DOHH2 (cell line): ENCODE measurements around the gene AFDN.

Source experiments
- H3F3A ChIP-seq: fragments of 200-600 bp; sonication (generic), shearing (Covaris generic); 2 replicates; pipeline ENCODE4 v1.6.0; 2016; ENCODE audit warnings: antibody characterized with exemption, mild to moderate bottlenecking; ENCODE audit not compliant: control insufficient read depth, insufficient read depth
- H3K27ac ChIP-seq: fragments of 200-600 bp; sonication (generic); 2 replicates; pipeline ENCODE4 v1.5.1; 2014; ENCODE audit warnings: low read depth, mild to moderate bottlenecking, low read length, moderate library complexity
- H3K27me3 ChIP-seq: fragments of 200-600 bp; sonication (generic); 2 replicates; pipeline ENCODE4 v1.6.1; 2014; ENCODE audit warnings: mild to moderate bottlenecking, low read length, mixed read lengths; ENCODE audit not compliant: control insufficient read depth
- H3K36me3 ChIP-seq: fragments of 200-600 bp; sonication (generic); 2 replicates; pipeline ENCODE4 v1.6.1; 2014; ENCODE audit warnings: mild to moderate bottlenecking, low read length, moderate library complexity, mixed read lengths; ENCODE audit not compliant: control insufficient read depth
- H3K4me1 ChIP-seq: fragments of 200-600 bp; sonication (generic); 2 replicates; pipeline ENCODE4 v1.6.1; 2014; ENCODE audit warnings: mild to moderate bottlenecking, low read length, mixed read lengths; ENCODE audit not compliant: control insufficient read depth
- H3K4me2 ChIP-seq: fragments of 200-600 bp; sonication (generic); 2 replicates; pipeline ENCODE4 v1.6.0; 2014; ENCODE audit warnings: mild to moderate bottlenecking, low read length, moderate library complexity
- H3K4me3 ChIP-seq: fragments of 200-600 bp; sonication (generic); 2 replicates; pipeline ENCODE4 v1.5.1; 2014; ENCODE audit warnings: mild to moderate bottlenecking, low read length, mixed read lengths
- H3K79me2 ChIP-seq: fragments of 200-600 bp; sonication (generic); 2 replicates; pipeline ENCODE4 v1.6.1; 2014; ENCODE audit warnings: mild to moderate bottlenecking, low read length, mixed read lengths; ENCODE audit not compliant: control insufficient read depth
- H3K9me2 ChIP-seq: fragments of 200-600 bp; sonication (generic); replicated peaks from 2 replicates; pipeline ENCODE4 v1.6.1; 2014; ENCODE audit warnings: mild to moderate bottlenecking, low read length, mixed read lengths; ENCODE audit not compliant: control insufficient read depth
- H3K9me3 ChIP-seq: fragments of 200-600 bp; sonication (generic); 2 replicates; pipeline ENCODE4 v1.6.1; 2014; ENCODE audit warnings: antibody characterized with exemption, low read length, mixed read lengths; ENCODE audit not compliant: control insufficient read depth, insufficient read depth
- H4K20me1 ChIP-seq: fragments of 200-600 bp; sonication (generic); 2 replicates; pipeline ENCODE4 v1.6.0; 2014; ENCODE audit warnings: low read depth, mild to moderate bottlenecking, antibody characterized with exemption, low read length, moderate library complexity; ENCODE audit not compliant: control insufficient read depth, insufficient read depth
- EZH2phosphoT487 ChIP-seq: fragments of 200-600 bp; sonication (generic); IDR thresholded peaks from 2 replicates; pipeline ENCODE4 v1.6.1; 2017; ENCODE audit warnings: borderline replicate concordance, mild to moderate bottlenecking, antibody characterized with exemption, low read length, moderate library complexity, mixed read lengths
- TF ChIP-seq, protein P1 (sequence below): fragments of 200-600 bp; sonication (generic); IDR thresholded peaks from one replicate; pipeline ENCODE4 v1.5.1; 2014; ENCODE audit warnings: antibody characterized with exemption, mild to moderate bottlenecking, low read depth, low read length; ENCODE audit not compliant: poor library complexity, severe bottlenecking

Gene AFDN

GRCh38 chr6:167831281-167831828 lies 4.6 kb downstream of the AFDN start:
- peaks cover 23% of the 10 kb centered on the region for H4K20me1 ChIP-seq

DNA sequence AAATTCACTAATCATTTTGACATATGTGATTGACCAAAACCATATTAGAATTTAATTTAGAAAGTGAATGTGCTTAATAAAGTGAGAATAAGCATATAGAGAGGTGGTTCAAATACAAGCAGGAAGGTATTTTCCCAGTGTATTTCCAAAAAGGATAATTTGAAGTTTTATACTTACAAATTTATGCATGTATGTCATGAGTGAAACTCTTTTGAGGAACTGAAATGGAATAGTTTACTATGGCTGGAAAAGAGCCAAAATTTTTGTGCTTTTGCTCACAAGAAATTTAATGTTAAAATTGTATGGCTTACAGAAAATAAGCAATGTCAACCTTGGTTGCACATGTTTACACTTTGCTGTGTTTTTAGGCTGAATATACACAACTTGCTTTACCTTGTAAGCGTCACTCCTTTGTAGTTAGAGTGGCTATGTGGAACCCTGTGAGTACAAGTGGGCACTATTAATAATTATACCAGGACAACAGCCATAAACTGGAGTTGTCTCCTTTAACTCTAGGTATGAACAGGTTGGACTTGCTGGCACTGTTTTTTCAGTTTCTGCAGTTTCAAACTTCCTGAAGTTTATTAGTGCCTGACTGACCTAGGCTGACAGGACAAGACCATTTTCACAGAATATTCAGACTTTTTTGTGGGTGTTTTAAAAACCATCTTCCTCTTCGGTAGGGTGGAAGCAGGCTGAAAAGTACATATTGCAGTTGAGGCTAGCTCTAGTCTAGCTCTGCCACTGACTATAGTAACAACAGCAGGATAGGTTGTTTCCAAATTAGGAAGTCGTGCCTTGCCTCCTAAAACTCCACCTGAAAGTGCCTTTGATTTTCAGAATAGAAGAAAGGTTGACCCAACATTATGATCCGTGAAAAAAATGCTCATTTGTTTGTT lies 6.0 kb downstream of the AFDN start:
- no peak overlapping the region for H3K27ac ChIP-seq
- H3K4me3 ChIP-seq = no peak overlapping the region; the same call in 1 of the 2 replicates
- H4K20me1 ChIP-seq = peaks cover 23% of the 10 kb centered on the region
- H3K9me3 ChIP-seq = no peaks in the 10 kb centered on the region
- no peaks in the 10 kb centered on the region for H3K27me3 ChIP-seq
- TF ChIP-seq, protein P1, sequence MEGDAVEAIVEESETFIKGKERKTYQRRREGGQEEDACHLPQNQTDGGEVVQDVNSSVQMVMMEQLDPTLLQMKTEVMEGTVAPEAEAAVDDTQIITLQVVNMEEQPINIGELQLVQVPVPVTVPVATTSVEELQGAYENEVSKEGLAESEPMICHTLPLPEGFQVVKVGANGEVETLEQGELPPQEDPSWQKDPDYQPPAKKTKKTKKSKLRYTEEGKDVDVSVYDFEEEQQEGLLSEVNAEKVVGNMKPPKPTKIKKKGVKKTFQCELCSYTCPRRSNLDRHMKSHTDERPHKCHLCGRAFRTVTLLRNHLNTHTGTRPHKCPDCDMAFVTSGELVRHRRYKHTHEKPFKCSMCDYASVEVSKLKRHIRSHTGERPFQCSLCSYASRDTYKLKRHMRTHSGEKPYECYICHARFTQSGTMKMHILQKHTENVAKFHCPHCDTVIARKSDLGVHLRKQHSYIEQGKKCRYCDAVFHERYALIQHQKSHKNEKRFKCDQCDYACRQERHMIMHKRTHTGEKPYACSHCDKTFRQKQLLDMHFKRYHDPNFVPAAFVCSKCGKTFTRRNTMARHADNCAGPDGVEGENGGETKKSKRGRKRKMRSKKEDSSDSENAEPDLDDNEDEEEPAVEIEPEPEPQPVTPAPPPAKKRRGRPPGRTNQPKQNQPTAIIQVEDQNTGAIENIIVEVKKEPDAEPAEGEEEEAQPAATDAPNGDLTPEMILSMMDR = no peak
- no peak for TF ChIP-seq EZH2phosphoT487
- H3K4me1 ChIP-seq = peaks cover 32% of the 10 kb centered on the region
- H3K79me2 ChIP-seq = peaks cover 83% of the 10 kb centered on the region
- peaks cover 3% of the 10 kb centered on the region; the same call in 1 of the 2 replicates for H3F3A ChIP-seq
- H3K9me2 ChIP-seq = no peaks in the 10 kb centered on the region
- H3K4me2 ChIP-seq = peak overlapping the region; percentile 37
- H3K36me3 ChIP-seq = no peaks in the 10 kb centered on the region

More at GRCh38 chr6:167831281-167831828, 4.6 kb downstream of the AFDN start:
- H3K4me3 ChIP-seq = no peak overlapping the region
- H3F3A ChIP-seq = peaks cover 3% of the 10 kb centered on the region; the same call in 1 of the 2 replicates
- H3K4me1 ChIP-seq = peaks cover 32% of the 10 kb centered on the region
- peaks cover under 1% of the 10 kb centered on the region for H3K27me3 ChIP-seq
- H3K9me2 ChIP-seq = no peaks in the 10 kb centered on the region
- no peaks in the 10 kb centered on the region for H3K36me3 ChIP-seq
- H3K27ac ChIP-seq = no peak overlapping the region
- no peaks in the 10 kb centered on the region for H3K9me3 ChIP-seq
- peaks cover 81% of the 10 kb centered on the region for H3K79me2 ChIP-seq
- no peak for TF ChIP-seq EZH2phosphoT487
- TF ChIP-seq, protein P1 = no peak
- H3K4me2 ChIP-seq = no peak overlapping the region

DNA sequence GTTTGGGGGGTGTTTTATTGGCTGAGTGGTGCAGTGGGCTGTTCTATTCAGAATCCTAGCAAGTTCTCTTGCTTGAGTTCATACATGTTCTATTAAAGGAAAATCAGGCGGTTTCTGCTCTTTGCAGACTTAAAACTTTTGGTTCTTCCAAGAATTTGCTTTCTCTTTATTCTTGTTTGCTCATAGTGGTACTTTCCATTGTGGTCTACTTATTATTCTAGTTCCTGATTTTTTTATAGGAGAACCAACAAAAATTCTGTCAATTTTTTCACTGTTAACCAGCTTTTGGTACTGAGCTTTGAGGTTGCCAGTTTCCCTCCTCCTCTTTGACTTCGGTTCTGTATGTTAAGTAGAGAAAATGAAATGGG lies 6.7 kb downstream of the AFDN start:
- Histone ChIP-seq H3F3A (peaks cover 3% of the 10 kb centered on the region; the same call in 1 of the 2 replicates), H3K4me1 (peaks cover 26% of the 10 kb centered on the region), H3K27ac (no peak overlapping the region), H3K9me2 (no peaks in the 10 kb centered on the region), H3K4me3 (no peak overlapping the region), H4K20me1 (peaks cover 17% of the 10 kb centered on the region), H3K79me2 (peaks cover 81% of the 10 kb centered on the region), H3K27me3 (no peaks in the 10 kb centered on the region), H3K36me3 (no peaks in the 10 kb centered on the region), H3K4me2 (peak overlapping the region; percentile 37), H3K9me3 (no peaks in the 10 kb centered on the region)
- no peak for TF ChIP-seq EZH2phosphoT487
- TF ChIP-seq, protein P1 = no peak
